NOMO-1 treated with DMSO at 0.1 percent for 48 hours (cell line): ENCODE results near the gene SPIN1.

Experiments used
- DNase-seq: peaks from one replicate; lab custom pipeline; 2025; ENCODE audit not compliant: unreplicated experiment; lab: John Stamatoyannopoulos, UW

The SPIN1 gene

GRCh38 chr9:88433583-88434255, 45.5 kb downstream of the SPIN1 start:
- DNase-seq = no peak

- DNase-seq = no peak
Observed at GRCh38 chr9:88435336-88435735, 47.1 kb downstream of the SPIN1 start.

- no peak for DNase-seq
Observed at GRCh38 chr9:88436379-88436778, 48.1 kb downstream of the SPIN1 start.

- DNase-seq = no peak
Observed at GRCh38 chr9:88437210-88438146, 49.2 kb downstream of the SPIN1 start.

GRCh38 chr9:88438811-88439210, 50.6 kb downstream of the SPIN1 start:
- DNase-seq = no peak

GRCh38 chr9:88441301-88442007, 53.2 kb downstream of the SPIN1 start:
- no peak for DNase-seq

- DNase-seq = no peak
Observed at GRCh38 chr9:88443480-88444113, 55.4 kb downstream of the SPIN1 start.

GRCh38 chr9:88446728-88447127, 58.5 kb downstream of the SPIN1 start:
- DNase-seq = no peak

- DNase-seq = no peak
Observed at GRCh38 chr9:88447431-88447830, 59.2 kb downstream of the SPIN1 start.

- DNase-seq = no peak
Observed at GRCh38 chr9:88451160-88451559, 62.9 kb downstream of the SPIN1 start.

- no peak for DNase-seq
Observed at GRCh38 chr9:88458716-88459465, 70.6 kb downstream of the SPIN1 start.

- DNase-seq = no peak
Observed at GRCh38 chr9:88460587-88461332, 72.5 kb downstream of the SPIN1 start.

GRCh38 chr9:88462191-88462590, 73.9 kb downstream of the SPIN1 start:
- DNase-seq = no peak

GRCh38 chr9:88464851-88465250, 76.6 kb downstream of the SPIN1 start:
- no peak for DNase-seq

GRCh38 chr9:88468226-88468625, 80.0 kb downstream of the SPIN1 start:
- no peak for DNase-seq

GRCh38 chr9:88476491-88477271, 88.4 kb downstream of the SPIN1 start:
- DNase-seq = no peak

- no peak for DNase-seq
Observed at GRCh38 chr9:88477300-88477751, 89.1 kb downstream of the SPIN1 start.

- no peak for DNase-seq
Observed at GRCh38 chr9:88478246-88478645, 90.0 kb downstream of the SPIN1 start.

GRCh38 chr9:88481933-88482332, 93.7 kb downstream of the SPIN1 start:
- no peak for DNase-seq
